Heart right ventricle (tissue), 16 donors: ENCODE results near the gene AHNAK. TPM values are rescaled to one million over a fixed set of nuclear protein-coding genes. Genes with fewer than 3 reads are reported as not detected.

Experiments
- ATAC-seq, 8 donors: fragments of 200-7000 bp; cut with Tn5 transposase; one replicate each; pipeline ENCODE4 v1.9.1; 2020; ENCODE audit warnings: mild to moderate bottlenecking in 8 of 8, moderate library complexity in 8 of 8, moderate number of reproducible peaks in 1 of 8
- DNase-seq, 2 donors: peaks; one replicate each; pipeline ENCODE4 v3.0.0-alpha.2; 2020
- H3K27ac ChIP-seq, 10 donors: fragments of 200-600 bp; sonication (generic) in 2 of 10; one replicate each; pipeline versions ENCODE4 v1.5.0 to v1.8.0; 2020 to 2022; ENCODE audit warnings: mild to moderate bottlenecking in 3 of 10
- H3K27me3 ChIP-seq, 7 donors: fragments of 200-600 bp; one replicate each; pipeline ENCODE4 v1.8.0; 2021 to 2022; ENCODE audit warnings: mild to moderate bottlenecking in 2 of 7
- H3K36me3 ChIP-seq, 9 donors: fragments of 200-600 bp; sonication (generic) in 1 of 9; one replicate each; pipeline versions ENCODE4 v1.5.0 to v1.8.0; 2020 to 2022; ENCODE audit warnings: mild to moderate bottlenecking in 2 of 9
- H3K4me1 ChIP-seq, 9 donors: fragments of 200-600 bp; sonication (generic) in 1 of 9; one replicate each; pipeline versions ENCODE4 v1.5.0 to v1.8.0; 2020 to 2022; ENCODE audit warnings: mild to moderate bottlenecking in 4 of 9
- H3K4me3 ChIP-seq, 10 donors: fragments of 200-600 bp; sonication (generic) in 2 of 10; one replicate each; pipeline versions ENCODE4 v1.5.0 to v1.8.0; 2020 to 2022; ENCODE audit warnings: mild to moderate bottlenecking in 7 of 10, moderate library complexity in 2 of 10
- H3K9me3 ChIP-seq, 11 donors: fragments of 200-600 bp in 10 of 11; sonication (generic) in 2 of 11; one replicate each; pipeline versions ENCODE4 v1.5.0 to v1.8.0; 2013 to 2022; ENCODE audit warnings: mild to moderate bottlenecking in 2 of 11, control low read depth in 1 of 11, moderate library complexity in 1 of 11
- WGBS, 2 donors: extraction: QIAGEN DNeasy Blood & Tissue Kit; methylation state at CpG; one replicate each; pipeline ENCODE4 v1.1.7; 2013; ENCODE audit warnings: inconsistent platforms in 1 of 2; 5-methylcytosine and 5-hydroxymethylcytosine counted together
- intact Hi-C, 10 donors: fragments of 100-400 bp; cut with DNase I; formaldehyde crosslinking; loops; one replicate each; pipeline versions ENCODE4 v1.11.1 to v1.14.2; 2022
- polyA plus RNA-seq, 2 donors: library from polyadenylated mRNA; stranded (reverse); fragments of 200-250 nt; gene quantifications; one replicate each; pipeline ENCODE4 v1.2.3, GENCODE V29; 2013
- total RNA-seq, 10 donors: library from RNA; stranded (reverse); fragmentation: NEBNext Ultra II Directional in 3 of 10; extraction: Animal tissue kit (Norgen Biotek cat#: 25700) in 3 of 10; gene quantifications; one replicate each; pipeline versions ENCODE4 v1.2.1 to v1.2.4, GENCODE V29; 2021 to 2023
- TF ChIP-seq, protein P1 (sequence below), 9 donors: fragments of 200-600 bp; sonication (generic) in 2 of 9; IDR thresholded peaks; one replicate each; pipeline versions ENCODE4 v1.5.0 to v1.8.0; 2021 to 2022; ENCODE audit warnings: antibody characterized with exemption in 9 of 9, mild to moderate bottlenecking in 5 of 9, moderate library complexity in 1 of 9
- donor health status: Arrhythmogenic right ventricular cardiomyopathy.
- donor health status: ischemic (EF 13 %, LVEDD 7.1; RV severe dilation, severe dysfunction).
- donor health status: healthy with polysubstance abuse.
- donor health status: DM: no; HTN: yes; CAD: no.
- donor health status: DM: no; HTN: no; CAD: no.
- donor health status: ischemic (EF 25% LVEDD 6.9; RV normal size, moderate dysfunction).
- donor health status: ischemic (EF 25% LVEDD 5.7; RV mildly dilated, moderate dysfunction).
- donor health status: healthy.
- donor health status: DM: yes; HTN: yes; CAD: no.
- donor health status: Ischemic cardiomyopathy.
- donor health status: ischemic (EF 35%, LVEDD 5.7; RV mildly dilated, moderate dysfunction).
- donor health status: nonischemic (EF 11% LVEDD 7.7; RV severe dilation, severe dysfunction).
- donor health status: DM: yes; HTN: yes; CAD: no.
- donor health status: PGD.
- donor health status: ischemic (EF 29% LVEDD 5.4; RV normal size, mild dysfunction).
- donor health status: nonischemic (EF 23%, LVEDD 6.1; RV moderate dilation, normal function).

Gene AHNAK
- total and polyA plus RNA-seq, 12 donors = 101 to 447 (median 366) TPM

DNA sequence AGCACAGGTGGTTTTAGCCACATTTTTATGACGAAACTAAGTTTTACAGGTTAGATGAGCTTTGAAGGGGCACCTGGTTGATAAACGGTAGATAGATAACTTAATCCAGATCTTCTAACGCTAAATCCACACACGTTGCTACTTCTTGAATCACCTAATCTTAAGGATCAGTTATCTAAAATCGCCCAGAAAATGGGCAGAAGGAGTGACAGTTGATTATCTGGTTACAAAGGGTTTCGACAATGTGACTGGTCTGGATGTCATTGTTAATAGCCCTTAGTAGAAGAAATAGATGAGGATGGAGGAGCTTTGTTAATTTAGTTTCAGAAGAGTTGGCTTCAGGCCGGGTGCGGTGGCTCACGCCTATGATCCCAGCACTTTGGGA lies 84.1 kb downstream of the AHNAK start:
- intact Hi-C loops = no loop called here
- H3K4me3 ChIP-seq = no peak overlapping the region
- TF ChIP-seq, protein P1, sequence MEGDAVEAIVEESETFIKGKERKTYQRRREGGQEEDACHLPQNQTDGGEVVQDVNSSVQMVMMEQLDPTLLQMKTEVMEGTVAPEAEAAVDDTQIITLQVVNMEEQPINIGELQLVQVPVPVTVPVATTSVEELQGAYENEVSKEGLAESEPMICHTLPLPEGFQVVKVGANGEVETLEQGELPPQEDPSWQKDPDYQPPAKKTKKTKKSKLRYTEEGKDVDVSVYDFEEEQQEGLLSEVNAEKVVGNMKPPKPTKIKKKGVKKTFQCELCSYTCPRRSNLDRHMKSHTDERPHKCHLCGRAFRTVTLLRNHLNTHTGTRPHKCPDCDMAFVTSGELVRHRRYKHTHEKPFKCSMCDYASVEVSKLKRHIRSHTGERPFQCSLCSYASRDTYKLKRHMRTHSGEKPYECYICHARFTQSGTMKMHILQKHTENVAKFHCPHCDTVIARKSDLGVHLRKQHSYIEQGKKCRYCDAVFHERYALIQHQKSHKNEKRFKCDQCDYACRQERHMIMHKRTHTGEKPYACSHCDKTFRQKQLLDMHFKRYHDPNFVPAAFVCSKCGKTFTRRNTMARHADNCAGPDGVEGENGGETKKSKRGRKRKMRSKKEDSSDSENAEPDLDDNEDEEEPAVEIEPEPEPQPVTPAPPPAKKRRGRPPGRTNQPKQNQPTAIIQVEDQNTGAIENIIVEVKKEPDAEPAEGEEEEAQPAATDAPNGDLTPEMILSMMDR (IDR thresholded peaks at IDR 0.05) = no peak
- peaks cover 0 to 28% (median 6%) of the 10 kb centered on the region in 9 donors for H3K4me1 ChIP-seq
- no peak overlapping the region for H3K27ac ChIP-seq
- no peaks in the 10 kb centered on the region for H3K9me3 ChIP-seq
- no peak for ATAC-seq
- 88 to 92% methylated on average over 9 of the region's 9 CpGs for WGBS, 2 donors
- H3K27me3 ChIP-seq = no peaks in the 10 kb centered on the region
- H3K36me3 ChIP-seq = no peaks in the 10 kb centered on the region
- no peak for DNase-seq

DNA sequence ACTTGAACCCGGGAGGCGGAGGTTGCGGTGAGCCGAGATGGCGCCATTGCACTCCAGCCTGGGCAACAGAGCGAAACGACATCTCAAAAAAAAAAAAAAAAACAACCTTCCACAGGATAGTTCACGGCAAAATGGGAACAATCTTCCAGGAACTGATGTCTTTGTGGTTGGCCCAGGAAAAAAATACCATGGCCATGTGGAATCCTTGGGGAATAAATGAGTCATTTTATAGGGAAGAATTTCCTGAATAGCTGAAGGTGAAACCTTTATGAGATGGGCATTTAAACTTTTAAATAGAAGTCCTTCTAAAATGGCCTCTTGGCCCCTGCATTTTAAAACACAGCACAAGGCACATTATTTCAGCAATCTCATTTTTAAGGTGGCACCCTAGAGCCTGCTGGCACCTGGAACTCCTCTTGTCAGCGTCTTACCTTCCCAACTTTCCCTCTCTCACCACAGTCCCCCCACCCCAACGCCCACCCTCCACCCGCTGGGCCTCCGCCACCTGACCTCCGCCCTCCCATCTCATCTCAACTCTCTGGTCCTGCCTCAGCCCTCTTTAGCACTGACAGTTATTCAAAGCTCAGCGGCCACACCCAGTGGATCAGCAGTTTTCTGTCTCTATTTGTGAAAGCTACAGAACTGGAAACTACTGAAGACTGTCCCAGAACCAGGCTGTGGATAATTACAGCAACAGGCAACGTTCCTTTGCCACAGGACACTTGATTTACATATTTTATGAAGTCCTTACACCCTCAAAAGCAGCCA lies 84.7 kb downstream of the AHNAK start:
- TF ChIP-seq, protein P1 (IDR thresholded peaks at IDR 0.05) = no peak
- no peaks in the 10 kb centered on the region for H3K36me3 ChIP-seq
- WGBS, 2 donors = 84% methylated on average over 15 of the region's 15 CpGs
- H3K27ac ChIP-seq = no peak overlapping the region
- no peak for DNase-seq
- intact Hi-C loops = no loop called here
- no peak overlapping the region for H3K4me3 ChIP-seq
- no peak for ATAC-seq
- no peaks in the 10 kb centered on the region for H3K27me3 ChIP-seq
- peaks cover 0 to 28% (median 6%) of the 10 kb centered on the region in 9 donors for H3K4me1 ChIP-seq
- H3K9me3 ChIP-seq = no peaks in the 10 kb centered on the region

DNA sequence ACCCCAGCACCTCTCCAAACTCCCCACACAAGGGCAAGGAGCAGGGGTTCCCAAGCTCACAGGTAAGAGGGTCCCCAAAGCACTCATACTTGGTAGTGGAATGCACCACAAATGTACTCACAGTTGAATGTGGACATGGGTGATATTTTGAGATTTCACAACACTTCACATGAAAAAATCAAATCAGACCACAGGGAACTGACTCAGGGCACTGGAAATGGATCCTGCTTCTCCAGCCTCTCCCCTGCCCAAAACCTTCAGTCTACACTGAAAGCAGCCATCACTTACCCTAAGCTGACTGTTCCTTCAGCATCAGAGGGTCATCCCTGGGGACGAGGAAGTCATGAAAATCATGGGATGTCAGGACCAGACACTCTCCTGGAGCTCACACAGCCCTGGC lies 87.5 kb downstream of the AHNAK start:
- Histone ChIP-seq H3K9me3 (peaks cover 0 to 7% (median 0%) of the 10 kb centered on the region in 11 donors), H3K36me3 (no peaks in the 10 kb centered on the region), H3K27ac (no peak overlapping the region), H3K27me3 (no peaks in the 10 kb centered on the region), H3K4me3 (no peak overlapping the region), H3K4me1 (peaks cover 0 to 28% (median 0%) of the 10 kb centered on the region in 9 donors)
- ATAC-seq (peak in 1 of 8 donors; percentile 15), DNase-seq (no peak)
- TF ChIP-seq, protein P1 (IDR thresholded peaks at IDR 0.05) = no peak
- 82 to 90% methylated on average over 1 of the region's 1 CpG for WGBS, 2 donors
- intact Hi-C loops = no loop called here

DNA sequence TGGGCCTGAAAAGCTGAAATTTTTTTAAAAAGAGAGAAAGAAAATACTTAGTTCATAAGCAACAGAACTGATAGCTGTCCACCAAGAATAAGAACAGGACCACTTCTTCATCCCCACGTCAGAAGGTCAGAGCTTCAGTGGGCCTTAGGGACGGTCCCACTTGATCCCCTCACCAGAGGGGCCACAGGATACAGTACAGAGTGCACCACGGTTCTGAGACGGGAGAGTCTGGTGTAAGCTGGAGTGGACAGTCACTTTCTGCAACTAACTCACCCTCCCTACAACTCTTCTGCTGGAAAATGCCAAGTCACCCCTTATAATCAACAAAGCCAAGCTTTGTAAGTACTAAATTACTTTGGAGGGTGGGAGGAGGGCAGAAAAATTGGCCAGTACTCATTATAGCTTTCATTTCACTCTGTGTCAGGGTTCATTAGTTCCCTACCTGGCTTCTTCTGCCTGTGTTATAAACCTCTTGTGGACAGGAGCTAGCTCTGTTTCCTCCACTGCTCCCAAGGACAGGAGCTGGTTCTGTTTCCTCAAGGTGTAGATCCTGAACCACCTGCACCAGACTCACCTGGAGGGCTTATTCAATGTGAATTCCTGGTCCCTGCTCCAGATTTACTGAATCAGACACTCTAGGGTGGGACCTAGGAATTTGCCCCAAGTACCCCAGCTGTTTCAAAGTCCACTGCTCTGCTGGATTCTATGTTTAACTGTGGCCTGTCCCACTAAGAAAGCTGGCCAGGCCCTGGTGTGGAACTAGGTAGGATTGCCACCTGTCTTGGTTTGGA lies 88.2 kb downstream of the AHNAK start:
- peaks cover 0 to 7% (median 0%) of the 10 kb centered on the region in 11 donors for H3K9me3 ChIP-seq
- no peaks in the 10 kb centered on the region for H3K27me3 ChIP-seq
- peaks cover 0 to 28% (median 0%) of the 10 kb centered on the region in 9 donors for H3K4me1 ChIP-seq
- ATAC-seq (peak in 1 of 8 donors; percentile 24), DNase-seq (no peak)
- no peaks in the 10 kb centered on the region for H3K36me3 ChIP-seq
- H3K27ac ChIP-seq = peak overlapping the region in 1 of 10 donors; percentile 47
- 54 to 69% methylated on average over 4 of the region's 4 CpGs for WGBS, 2 donors
- TF ChIP-seq, protein P1 (IDR thresholded peaks at IDR 0.05) = no peak
- H3K4me3 ChIP-seq = no peak overlapping the region
- intact Hi-C loops = no loop called here
